HG03558 (cell line): ENCODE data around the gene MGAT1.
A peak's percentile ranks its signal among the peaks of the same experiment; 100 is the strongest.

Experiments used
- ATAC-seq: cut with Tn5 transposase; IDR thresholded peaks from one replicate; pipeline ENCODE4 v1.9.1; 2021; ENCODE audit warnings: moderate number of reproducible peaks; ENCODE audit not compliant: unreplicated experiment; ENCODE audit errors: extremely low read depth

MGAT1 gene

DNA sequence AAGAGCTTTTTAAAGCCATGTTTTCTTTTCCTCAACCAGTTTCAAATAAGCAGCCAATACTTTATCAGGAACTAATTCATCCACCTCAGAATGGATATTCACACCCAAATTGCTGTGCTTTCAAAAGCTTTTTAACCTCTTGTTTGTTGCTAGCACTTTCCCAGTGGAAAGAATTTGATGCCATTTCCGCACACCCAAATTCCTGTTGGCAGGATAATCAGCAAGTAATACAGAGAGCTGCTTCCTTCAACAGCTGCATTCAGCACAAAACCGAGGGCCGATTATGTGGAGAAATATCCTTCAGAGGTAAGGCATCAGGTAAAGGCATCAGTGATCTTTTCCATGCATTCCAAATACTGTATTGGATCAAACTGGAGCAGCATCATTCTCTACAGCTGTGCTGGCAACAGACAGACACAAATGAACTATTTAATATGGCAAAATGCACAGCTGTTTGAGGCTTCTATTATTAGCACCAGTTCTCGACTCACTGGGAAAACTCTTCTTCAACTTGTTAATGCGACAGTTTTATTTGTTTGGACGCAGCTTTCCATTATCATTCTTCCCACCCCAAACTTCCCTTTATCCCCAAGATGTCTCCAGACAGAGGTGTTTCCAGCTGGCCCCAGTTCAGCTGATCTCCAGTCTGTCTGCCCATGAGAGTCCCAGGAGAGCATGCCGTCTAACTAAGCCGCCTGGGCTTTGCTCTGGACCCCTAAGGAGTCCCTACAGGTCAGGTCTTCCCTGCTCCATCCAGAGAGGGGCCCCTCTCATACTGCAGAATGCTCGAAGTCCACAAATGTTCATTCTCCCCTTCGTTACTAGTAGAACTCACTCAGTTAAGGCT is 22.2 kb upstream of the MGAT1 start:
- ATAC-seq: no peak

GRCh38 chr5:180823940-180824629 is 21.5 kb upstream of the MGAT1 start:
- no peak for ATAC-seq

DNA sequence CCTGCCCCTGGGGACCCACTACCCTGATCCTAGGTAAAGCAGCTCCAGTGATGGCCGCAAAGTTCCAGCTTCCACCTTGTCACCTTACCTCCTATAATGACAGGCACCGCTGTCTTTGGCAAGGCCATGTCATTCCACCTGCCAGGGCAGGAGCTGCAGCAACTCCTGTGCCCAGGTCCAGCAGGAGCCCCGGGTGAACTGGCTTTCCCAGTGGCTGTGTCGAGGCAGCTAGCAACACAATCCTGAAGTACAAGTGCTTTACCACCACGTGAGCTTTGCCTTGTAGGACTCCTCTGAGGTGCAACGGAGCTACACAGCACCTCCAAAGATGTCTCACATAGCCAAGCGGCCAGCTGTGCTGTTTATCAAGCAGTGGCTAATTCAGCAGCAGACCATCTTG is 20.7 kb upstream of the MGAT1 start:
- ATAC-seq: no peak

DNA sequence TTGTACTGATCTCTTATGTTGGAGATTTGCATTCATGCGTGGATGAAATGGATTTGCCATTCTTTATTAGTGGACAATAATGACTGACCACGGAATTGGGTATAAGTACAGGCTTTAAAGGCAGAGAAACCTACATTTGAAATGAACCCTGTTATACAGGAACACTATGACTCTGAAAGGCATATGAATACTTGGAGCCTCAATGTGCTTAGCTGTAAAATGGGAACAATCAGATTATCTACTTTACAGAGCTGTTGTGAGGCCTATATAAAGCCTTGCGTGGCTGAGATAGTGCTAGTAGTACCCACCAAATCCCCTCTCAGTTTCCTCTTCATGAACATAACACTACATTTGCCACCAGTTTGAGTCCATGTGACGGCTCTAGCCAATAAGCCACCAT is 18.9 kb upstream of the MGAT1 start:
- no peak for ATAC-seq

DNA sequence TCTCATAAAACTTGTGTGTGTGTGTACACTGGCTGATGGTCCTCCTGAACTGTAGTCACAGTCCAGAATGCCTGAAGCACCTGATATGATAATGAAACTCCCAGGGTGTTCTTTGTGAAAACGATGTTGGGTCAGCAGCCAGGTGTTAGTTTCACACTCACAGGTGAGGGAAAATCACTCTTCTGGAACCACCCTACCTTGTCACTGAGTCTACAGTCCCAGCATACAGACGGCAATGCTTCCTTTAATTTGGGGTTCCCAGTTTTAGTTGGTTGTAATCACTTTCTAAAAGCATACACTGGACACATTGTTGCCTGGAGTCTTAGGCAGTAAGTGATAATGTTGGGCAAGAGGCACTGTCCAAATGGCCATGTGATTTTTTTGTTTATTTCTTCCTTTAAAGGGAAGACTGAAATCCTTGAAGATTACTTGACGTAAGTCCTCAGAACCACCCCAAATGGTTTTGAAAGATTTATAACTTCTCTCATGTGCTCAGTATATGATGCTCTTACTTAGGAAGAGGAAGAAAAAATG is 18.2 kb upstream of the MGAT1 start:
- peak; percentile 71 for ATAC-seq

- ATAC-seq: no peak
Measured at GRCh38 chr5:180818677-180819341, 16.2 kb upstream of the MGAT1 start.

- ATAC-seq: no peak
Measured at GRCh38 chr5:180817893-180818674, 15.5 kb upstream of the MGAT1 start.

GRCh38 chr5:180816608-180817534 is 14.3 kb upstream of the MGAT1 start:
- no peak for ATAC-seq

DNA sequence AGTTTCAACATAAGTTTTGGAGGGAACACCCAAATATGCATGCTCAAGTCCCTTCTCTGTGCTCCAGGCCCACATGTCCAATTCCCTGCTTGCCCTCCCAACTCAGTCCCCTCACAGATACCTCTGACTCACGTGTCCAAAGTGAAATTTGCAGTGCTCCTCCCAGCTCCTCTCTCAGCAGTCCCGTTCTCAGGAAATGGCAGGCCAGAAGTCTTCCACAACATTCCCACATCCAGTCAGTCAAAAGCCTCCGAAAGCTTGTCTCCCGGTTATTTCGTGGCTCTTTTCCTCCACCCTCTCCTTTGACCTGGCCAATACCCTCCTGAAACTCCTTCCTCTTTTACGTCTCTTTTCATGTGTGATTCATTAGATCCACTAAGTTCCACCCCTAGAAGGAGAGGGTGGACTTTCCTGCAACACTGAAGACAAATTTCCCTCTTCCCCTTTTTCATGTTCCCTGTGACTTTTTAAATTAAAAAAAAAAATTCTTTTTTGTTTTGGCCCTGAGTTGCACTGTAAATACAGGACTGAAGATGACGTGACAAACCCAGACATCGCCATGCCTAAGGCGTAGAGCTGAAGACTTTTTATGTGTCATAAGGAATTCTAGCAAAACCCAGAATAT is 12.8 kb upstream of the MGAT1 start:
- ATAC-seq: no peak

DNA sequence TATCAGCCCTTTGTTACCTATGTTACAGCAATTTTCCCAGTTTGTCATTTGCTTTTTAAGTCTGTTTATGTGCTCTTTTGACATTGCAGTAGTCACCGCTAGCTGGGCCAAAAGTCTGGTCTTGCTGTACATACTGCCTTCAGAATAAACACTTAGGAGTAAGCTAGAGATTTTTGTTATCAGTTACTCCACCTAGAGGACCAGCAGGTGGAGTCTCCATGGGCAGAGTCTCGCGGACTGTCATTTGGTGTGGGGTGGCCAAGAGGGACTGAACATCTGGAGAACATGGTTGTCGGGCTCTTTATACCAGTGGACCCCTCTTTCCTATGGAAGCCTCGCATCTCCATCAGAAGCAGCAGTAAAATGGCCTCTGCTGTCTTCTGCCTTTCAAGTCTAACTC is 10.8 kb upstream of the MGAT1 start:
- ATAC-seq: no peak

DNA sequence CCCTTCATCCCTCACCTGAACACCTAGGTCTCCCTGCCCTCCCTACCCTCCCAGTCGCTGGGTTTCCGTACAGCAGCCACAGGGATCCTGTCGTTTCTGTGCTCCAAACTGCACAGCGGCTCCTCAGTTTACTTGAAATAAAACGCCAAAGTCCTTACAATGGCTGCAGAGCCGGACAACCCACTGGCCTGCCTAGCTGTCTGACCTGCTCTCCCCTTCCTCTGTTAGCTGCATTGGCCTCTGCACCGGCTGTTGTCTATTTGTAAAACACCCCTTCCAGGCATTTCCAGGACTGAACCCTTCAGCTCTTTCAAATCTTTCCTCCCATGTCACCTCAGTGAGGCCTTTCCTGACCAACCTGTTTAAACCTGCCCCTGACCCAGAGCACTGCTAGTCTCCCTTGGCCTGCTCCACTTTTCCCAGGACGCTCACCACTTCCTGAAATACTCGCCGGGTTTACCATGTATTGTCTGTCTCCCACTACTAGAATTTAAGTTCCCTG is 9.1 kb upstream of the MGAT1 start:
- no peak for ATAC-seq

DNA sequence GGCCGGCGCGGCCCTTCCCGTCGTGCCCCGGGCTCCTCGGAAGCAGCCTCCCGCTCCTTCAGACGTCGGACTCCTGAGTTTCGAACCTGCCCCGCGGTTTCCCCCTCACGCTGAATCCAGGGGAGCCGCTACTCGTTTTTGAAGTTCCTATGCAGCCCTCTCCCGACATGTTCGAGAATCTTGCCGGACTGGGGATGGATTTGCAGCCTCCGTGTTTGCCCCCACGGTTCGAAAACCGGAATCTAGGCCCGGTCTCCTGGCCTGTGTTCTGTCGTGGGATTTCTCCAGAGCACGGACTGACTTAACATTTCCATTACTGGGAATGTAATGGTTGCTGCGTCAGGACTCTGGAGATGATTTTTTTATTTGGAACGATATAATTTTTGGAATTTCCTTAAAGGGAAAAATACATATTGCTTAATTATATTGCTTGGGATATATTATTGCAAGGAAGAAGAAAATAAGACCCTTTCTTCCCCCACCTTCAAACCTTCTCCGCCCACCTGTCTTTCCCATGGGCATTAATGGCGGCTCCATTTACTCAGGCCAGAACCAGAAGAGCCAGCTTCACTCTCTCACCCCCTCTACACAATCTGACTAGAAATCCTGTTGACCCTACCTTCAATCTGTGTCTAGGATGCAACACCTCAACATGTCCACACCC is 8.5 kb upstream of the MGAT1 start:
- no peak for ATAC-seq

DNA sequence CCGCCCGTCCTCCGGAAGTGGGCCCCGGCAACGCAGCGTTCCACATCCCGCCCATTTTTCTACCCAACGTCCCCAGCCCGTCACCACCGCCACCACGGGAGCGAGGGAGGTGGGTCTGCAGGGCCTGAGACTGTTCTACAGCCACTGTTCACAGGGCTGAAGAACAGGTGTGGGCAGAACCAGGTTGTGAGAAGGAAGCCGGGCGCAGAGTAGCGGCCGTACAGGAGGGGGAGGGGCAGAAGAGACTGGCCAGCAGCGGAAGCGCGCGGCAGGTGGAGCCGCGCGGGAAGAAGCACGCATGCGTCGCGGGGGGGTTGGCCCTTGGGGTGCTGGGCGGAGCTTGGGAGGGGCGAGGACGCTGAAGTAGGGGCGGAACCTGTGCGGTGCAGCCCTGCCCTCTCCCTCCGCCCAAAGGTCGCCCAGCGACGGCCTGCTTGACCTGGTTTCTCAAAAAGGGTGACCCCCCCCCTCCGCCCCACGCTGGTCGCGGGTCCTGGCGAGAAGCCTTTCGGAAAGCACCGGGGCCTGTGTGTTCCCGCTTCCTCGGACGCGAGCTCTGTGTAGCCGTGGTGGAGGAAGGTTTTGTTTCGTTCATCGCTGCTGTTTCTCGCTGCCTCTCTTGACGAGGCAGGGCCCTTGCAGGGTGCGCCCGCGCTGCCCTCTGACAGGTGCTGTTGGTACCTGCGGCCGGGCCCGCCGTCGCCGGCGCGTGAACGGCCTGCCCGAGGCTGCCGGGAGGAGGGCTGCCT is 7.8 kb upstream of the MGAT1 start:
- ATAC-seq: peak; percentile 42

- peak; percentile 43 for ATAC-seq
Measured at GRCh38 chr5:180809403-180810209, 7.0 kb upstream of the MGAT1 start.

GRCh38 chr5:180808461-180809000 is 5.9 kb upstream of the MGAT1 start:
- ATAC-seq: no peak
